Activated naive CD4-positive, alpha-beta T cell treated with anti-CD3 and anti-CD28 coated beads, Interleukin-2, amount 50 U/mL, for 16 hours (primary cell): Measurements from ENCODE around the gene USP6.
"Not testable (repeated sequence)": the region's sequence is repeated elsewhere in the genome, so short reads cannot be mapped to it uniquely, and the experiment has no call there.

Experiments
- DNase-seq: peaks from one replicate; pipeline ENCODE4 v3.0.0-alpha.2; 2020

The USP6 gene

DNA sequence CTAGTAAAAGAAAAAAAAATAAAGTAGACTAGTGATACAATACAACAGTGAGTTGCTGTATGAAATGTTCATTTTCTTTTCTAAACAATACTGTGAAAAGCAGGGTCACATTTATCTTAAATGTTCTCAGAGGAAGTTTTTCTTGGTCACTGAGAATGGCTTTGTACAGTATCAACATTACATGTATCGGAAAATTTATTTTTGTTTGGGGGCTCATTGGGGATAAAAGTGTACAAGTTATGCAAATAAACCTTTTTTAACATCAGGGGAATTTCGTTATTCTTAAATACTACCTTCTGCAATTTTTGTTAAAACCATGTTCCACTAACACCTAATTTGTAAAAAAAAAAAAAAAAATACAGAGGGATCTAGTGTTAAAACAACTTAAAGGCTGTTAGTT is 84.5 kb downstream of the USP6 start:
- no peak for DNase-seq

DNA sequence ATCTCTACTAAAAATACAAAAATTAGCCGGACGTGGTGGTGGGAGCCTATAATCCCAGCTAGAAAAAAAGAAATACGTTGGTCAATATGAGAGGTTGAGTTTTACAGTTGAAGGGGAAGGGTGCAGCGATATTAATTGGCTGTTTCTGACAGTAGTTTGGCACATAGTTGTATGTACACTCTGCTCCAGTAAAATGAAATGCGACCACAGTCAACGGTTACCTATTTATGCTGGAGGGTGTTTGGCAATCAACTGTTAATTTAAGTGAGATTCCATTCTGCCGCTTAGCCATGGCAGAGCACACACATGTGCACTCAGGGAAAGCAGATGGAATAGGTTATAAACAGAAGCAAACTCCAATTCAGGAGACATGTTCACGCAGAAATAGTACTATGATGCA is 85.2 kb downstream of the USP6 start:
- no peak for DNase-seq

DNA sequence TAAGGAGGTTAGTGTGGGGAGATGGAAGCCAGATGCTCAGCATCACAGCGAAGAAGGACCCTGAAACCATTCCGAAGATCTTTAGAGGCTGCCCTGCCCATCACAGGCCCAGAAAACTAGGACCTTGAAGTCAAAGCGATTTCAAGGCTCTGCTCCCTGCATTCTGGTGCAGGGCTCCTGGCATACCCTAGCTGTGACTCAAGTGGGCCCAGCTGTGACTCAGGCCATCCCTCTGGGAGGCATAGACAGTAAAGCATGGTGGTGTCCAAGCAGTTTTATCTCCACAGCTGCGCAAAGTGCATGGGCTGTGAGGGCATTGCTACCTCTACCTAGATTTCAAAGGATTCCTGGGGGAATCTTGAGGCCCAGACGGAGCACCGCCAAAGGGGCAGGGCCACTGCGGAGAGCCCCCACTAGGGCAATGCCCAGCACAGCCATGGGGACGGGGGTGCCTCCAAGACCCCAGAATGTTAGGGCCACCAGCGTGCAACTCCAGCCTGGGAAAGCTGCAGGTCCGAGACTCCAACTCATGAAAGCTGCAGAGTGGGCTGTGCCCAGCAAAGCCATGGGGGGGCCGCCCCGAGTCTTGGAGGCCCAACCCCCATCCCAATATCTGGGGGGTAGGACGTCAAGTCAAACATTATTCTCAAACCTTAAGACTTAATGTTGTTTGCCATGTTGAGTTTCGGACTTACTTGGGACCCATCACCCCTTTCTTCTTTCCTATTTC is 87.5 kb downstream of the USP6 start:
- DNase-seq: no peak

DNA sequence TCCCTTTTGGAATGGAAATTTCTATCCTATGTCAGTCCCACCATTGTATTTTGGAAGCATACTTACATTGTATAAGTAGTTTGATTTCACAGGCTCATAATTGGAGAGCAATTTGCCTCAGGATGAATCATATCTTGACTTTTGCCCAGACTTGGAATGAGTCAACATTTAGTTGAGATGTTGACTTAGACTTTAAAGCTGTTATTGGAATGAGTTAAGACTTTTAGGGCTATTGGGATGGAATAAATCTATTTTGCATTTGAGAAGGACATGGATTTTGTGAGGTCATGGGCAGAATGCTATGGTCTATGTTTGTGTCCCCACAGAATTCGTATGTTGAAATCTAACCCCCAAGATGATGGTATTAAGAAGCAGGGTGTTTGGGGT is 88.1 kb downstream of the USP6 start:
- DNase-seq: no peak

DNA sequence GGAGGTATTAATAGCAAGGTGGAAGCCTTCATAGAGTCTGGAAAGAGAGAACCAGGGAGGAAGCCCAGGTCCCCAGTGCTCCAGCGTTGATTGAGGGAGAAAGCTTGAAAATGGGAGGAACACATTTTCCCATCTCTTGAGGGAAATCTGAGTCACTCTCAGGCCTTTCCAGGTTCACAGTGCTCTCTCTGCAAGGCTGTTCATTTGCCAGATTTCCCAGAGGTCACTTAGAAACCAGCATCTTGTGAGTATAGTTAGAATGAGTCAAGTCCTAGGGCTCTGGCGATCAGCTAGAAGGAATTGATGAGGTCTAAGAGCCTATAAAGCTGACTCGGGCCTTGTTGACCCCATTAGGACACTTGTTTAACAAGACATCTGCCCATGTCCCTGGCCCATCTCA is 93.6 kb downstream of the USP6 start:
- no peak for DNase-seq

DNA sequence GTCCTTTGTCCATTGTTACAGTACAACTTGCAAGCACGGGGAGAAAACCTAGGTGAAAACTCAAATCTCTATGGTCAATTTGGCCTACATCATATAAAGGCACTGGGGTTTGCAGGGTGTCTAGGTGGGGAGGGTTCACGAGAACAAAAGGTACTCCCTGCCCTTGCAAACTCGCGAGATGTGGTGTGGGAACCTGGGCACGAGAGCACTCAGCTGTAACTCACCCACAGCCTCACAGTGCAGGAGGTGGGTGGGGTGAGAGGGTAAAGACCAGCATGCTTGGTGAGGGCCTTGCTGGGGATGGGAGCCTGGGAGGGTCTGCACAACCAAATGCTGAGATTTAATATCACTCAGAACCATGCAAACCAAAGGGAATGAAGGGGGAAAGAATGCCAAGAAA is 94.3 kb downstream of the USP6 start:
- no peak for DNase-seq

DNA sequence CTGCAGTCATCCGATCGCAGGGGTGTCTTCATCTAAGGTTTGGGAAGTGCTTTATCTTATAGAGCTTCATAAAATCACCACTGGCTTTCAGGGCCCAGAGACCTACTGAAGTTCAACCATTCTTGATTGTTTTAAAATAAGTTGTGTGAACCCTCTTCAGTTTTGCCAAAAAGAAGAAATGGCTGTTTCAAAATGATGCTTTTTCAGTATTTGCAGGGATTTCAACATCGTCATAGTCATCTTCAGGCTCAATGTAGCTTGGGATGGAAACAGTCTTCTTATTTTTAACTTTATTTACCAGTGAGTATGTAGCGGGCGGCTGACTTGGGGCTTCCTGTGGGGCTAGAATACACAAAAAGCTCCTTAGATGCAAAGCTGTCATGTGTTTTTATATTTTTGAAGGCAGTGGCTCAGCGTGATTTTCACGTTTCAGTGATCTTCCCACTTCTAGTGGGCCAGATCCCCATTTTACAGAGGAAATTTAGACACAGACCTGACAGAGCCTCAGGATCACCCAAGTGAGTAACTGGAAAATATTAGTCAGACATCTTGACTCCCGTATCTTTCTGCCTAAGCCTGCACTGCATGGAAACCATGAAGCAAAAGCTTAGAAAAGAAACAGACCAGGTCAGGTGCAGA is 94.9 kb downstream of the USP6 start:
- no peak for DNase-seq

DNA sequence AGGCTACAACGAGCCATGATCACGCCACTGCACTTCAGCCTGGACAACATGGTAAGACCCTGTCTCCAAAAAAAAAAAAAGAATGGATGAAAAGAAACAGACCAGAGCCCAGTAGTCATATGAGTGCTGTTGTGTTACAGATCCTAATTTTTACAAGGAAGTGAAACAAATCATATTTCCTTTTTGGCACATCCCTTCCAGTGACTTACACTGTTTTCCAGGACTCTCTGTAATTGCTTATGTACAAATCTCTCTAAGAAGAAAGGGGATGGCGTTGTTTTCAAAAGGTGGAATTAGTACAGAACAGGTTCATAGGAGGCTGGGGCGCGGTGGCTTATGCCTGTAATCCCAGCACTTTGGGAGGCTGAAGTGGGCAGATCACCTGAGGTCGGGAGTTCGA is 95.6 kb downstream of the USP6 start:
- DNase-seq: no peak

DNA sequence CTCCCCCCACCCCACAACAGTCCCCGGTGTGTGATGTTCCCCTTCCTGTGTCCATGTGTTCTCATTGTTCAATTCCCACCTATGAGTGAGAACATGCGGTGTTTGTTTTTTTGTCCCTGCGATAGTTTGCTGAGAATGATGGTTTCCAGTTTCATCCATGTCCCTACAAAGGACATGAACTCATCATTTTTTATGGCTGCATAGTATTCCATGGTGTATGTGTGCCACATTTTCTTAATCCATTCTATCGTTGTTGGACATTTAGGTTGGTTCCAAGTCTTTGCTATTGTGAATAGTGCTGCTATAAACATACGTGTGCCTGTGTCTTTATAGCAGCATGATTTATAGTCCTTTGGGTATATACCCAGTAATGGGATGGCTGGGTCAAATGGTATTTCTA is 101.7 kb downstream of the USP6 start:
- not testable (repeated sequence) for DNase-seq

DNA sequence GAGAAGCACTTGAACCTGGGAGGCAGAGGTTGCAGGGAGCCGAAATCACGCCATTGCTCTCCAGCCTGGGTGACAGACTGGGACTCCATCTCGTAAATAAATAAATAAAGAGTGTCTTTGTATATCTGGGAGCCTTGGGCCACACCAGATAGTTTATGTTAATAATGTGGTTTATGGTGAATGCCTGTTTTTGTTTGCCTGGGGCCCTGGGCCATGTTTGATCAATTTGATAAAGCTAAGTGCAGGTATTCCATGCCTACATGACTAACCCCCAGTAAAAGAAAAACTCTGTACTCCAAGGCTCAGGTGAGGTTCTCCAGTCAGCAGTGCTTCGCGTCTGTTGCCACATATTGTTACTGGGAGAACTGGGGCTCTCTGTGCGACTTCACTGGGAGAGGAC is 103.7 kb downstream of the USP6 start:
- DNase-seq: no peak

DNA sequence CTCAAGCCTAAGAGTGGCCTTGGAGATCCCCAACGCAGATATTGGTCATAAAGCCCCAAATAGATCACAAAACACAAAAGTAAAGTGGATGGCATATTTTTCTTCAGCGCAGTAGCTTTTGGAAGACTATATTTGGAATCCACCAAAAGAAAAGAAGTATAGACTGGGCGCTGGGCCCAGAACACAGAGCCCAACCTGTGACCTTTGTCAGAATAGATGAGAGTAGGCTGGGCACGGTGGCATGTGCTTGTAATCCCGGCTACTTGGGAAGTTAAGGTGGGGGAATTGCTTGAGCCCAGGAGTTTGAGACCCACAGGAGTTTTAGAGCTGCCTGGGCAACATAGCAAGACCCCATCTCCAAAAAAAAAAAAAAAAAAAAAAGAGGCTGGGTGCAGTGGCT is 104.2 kb downstream of the USP6 start:
- no peak for DNase-seq

DNA sequence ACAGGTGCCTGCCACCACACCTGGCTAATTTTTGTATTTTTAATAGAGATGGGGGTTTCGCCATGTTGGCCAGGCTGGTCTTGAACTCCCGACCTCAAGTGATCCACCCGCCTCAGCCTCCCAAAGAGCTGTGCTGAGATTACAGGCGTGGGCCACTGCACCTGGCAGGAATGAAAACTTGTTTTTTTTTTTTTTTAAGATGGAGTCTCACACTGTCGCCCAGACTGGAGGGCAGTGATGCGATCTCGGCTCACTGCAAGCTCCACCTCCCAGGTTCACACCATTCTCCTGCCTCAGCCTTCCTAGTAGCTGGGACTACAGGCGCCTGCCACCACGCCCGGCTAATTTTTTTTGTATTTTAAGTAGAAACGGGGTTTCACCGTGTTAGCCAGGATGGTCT is 106.1 kb downstream of the USP6 start:
- DNase-seq: not testable (repeated sequence)
